ENCODE results near the gene FBH1. TPM values are rescaled to one million over a fixed set of nuclear protein-coding genes. Genes with fewer than 3 reads are reported as not detected.

FBH1 gene
- total RNA-seq, 1 donor from 2014 or later: 37.7 TPM

GRCh38 chr10:5975641-5976473 lies 85.8 kb downstream of the FBH1 start:
- Histone ChIP-seq H4K20me1 (ENCODE audit: low read depth) (peaks cover 16% of the 10 kb centered on the region), H3K79me2 (ENCODE audit: low read depth) (no peaks in the 10 kb centered on the region), H2AFZ (replicated peaks) (no peak overlapping the region), H3K9me3 (ENCODE audit: low read depth) (no peaks in the 10 kb centered on the region), H3K36me3 (no peaks in the 10 kb centered on the region), H3K27me3 (peaks cover 87% of the 10 kb centered on the region), H3K9ac (no peak overlapping the region), H3K4me1 (peaks cover 3% of the 10 kb centered on the region), H3K27ac (no peak overlapping the region), H3K4me2 (peak overlapping the region; percentile 99), H3F3A (ENCODE audit: low read depth) (peaks cover 8% of the 10 kb centered on the region), H3K4me3 (peak overlapping the region; percentile 62)
- TF ChIP-seq EZH2phosphoT487 (IDR thresholded peaks at IDR 0.05) (no peak), CTCF (IDR thresholded peaks at IDR 0.05) (no peak), EZH2 (IDR thresholded peaks at IDR 0.05) (no peak)
- peaks cover 13% of the 10 kb centered on the region for H3K4me1 Mint-ChIP-seq
- peaks cover 36% of the 10 kb centered on the region for H3K27me3 Mint-ChIP-seq (ENCODE audit: insufficient read depth, low read depth)
- no peak overlapping the region for H3K27ac Mint-ChIP-seq
- H3K9me3 Mint-ChIP-seq: peaks cover 4% of the 10 kb centered on the region
- peak overlapping the region; percentile 90 for H3K4me3 Mint-ChIP-seq
- no peak for DNase-seq (ENCODE audit: low spot score)
- H3K36me3 Mint-ChIP-seq: peaks cover 2% of the 10 kb centered on the region

GRCh38 chr10:5976512-5977470 lies 86.7 kb downstream of the FBH1 start:
- no peaks in the 10 kb centered on the region for H3K36me3 ChIP-seq
- no peak overlapping the region for H3K27ac Mint-ChIP-seq
- peaks cover 2% of the 10 kb centered on the region for H3K36me3 Mint-ChIP-seq
- peaks cover 13% of the 10 kb centered on the region for H3K4me1 Mint-ChIP-seq
- H3K27ac ChIP-seq: no peak overlapping the region
- peak overlapping the region; percentile 99 for H3K4me2 ChIP-seq
- peaks cover 3% of the 10 kb centered on the region for H3K4me1 ChIP-seq
- peak; percentile 58 for DNase-seq (ENCODE audit: low spot score)
- H3K79me2 ChIP-seq (ENCODE audit: low read depth): no peaks in the 10 kb centered on the region
- H2AFZ ChIP-seq (replicated peaks): peak overlapping the region; percentile 97
- H3K4me3 Mint-ChIP-seq: peak overlapping the region; percentile 90
- H3K27me3 Mint-ChIP-seq (ENCODE audit: insufficient read depth, low read depth): peaks cover 35% of the 10 kb centered on the region
- no peaks in the 10 kb centered on the region for H3K9me3 ChIP-seq (ENCODE audit: low read depth)
- H3K9me3 Mint-ChIP-seq: peaks cover 4% of the 10 kb centered on the region
- peak overlapping the region; percentile 62 for H3K4me3 ChIP-seq
- H3F3A ChIP-seq (ENCODE audit: low read depth): peaks cover 8% of the 10 kb centered on the region
- TF ChIP-seq CTCF (IDR thresholded peaks at IDR 0.05) (no peak), EZH2phosphoT487 (IDR thresholded peaks at IDR 0.05) (peak; percentile 70), EZH2 (IDR thresholded peaks at IDR 0.05) (peak; percentile 90)
- H4K20me1 ChIP-seq (ENCODE audit: low read depth): peaks cover 16% of the 10 kb centered on the region
- no peak overlapping the region for H3K9ac ChIP-seq
- peaks cover 97% of the 10 kb centered on the region for H3K27me3 ChIP-seq

GRCh38 chr10:5977471-5978229 lies 87.6 kb downstream of the FBH1 start, which contains the start of gene IL15RA:
Gene IL15RA (minus strand): TSS chr10:5977543. CDS start chr10:5977492, 51 bp downstream.
- Mint-ChIP-seq H3K4me3 (peak within 1 kb of the TSS; percentile 91), H3K9me3 (peaks cover 4% of the 10 kb centered on the region), H3K4me1 (peaks cover 13% of the 10 kb centered on the region), H3K27ac (no peak within 1 kb of the TSS), H3K27me3 (ENCODE audit: insufficient read depth, low read depth) (peaks cover 37% of the 10 kb centered on the region), H3K36me3 (peaks cover 2% of the 10 kb centered on the region)
- TF ChIP-seq CTCF (IDR thresholded peaks at IDR 0.05): peak; percentile 13
- peak; percentile 89 for TF ChIP-seq EZH2 (IDR thresholded peaks at IDR 0.05)
- TF ChIP-seq EZH2phosphoT487 (IDR thresholded peaks at IDR 0.05): peak; percentile 85
- peak within 1 kb of the TSS; percentile 97 for H2AFZ ChIP-seq (replicated peaks)
- peak within 1 kb of the TSS; percentile 99 for H3K4me2 ChIP-seq
- no peaks in the 10 kb centered on the region for H3K36me3 ChIP-seq
- H3K9me3 ChIP-seq (ENCODE audit: low read depth): no peaks in the 10 kb centered on the region
- H3K79me2 ChIP-seq (ENCODE audit: low read depth): no peaks in the 10 kb centered on the region
- H4K20me1 ChIP-seq (ENCODE audit: low read depth): peaks cover 16% of the 10 kb centered on the region
- H3K9ac ChIP-seq: no peak within 1 kb of the TSS
- peak within 1 kb of the TSS; percentile 62 for H3K4me3 ChIP-seq
- peaks cover 8% of the 10 kb centered on the region for H3F3A ChIP-seq (ENCODE audit: low read depth)
- DNase-seq (ENCODE audit: low spot score): peak; percentile 62
- peaks cover 89% of the 10 kb centered on the region for H3K27me3 ChIP-seq
- H3K27ac ChIP-seq: no peak within 1 kb of the TSS
- H3K4me1 ChIP-seq: peaks cover 3% of the 10 kb centered on the region

Measured in neural progenitor cell (in vitro differentiated cells).